ENCODE data around the gene CLPSL2.
A peak's percentile ranks its signal among the peaks of the same experiment; 100 is the strongest.
"Not testable (repeated sequence)": the region's sequence is repeated elsewhere in the genome, so short reads cannot be mapped to it uniquely, and the experiment has no call there.

Gene CLPSL2

GRCh38 chr6:35776364-35777215 lies at the start of gene CLPSL2:
CLPSL2 (plus strand) TSS chr6:35776598; CDS start chr6:35776619, 21 bp downstream.
- DNase-seq (ENCODE audit: low read depth in 2 of 2): no peak

- no peak for DNase-seq (ENCODE audit: low read depth in 2 of 2)
Observed at GRCh38 chr6:35727231-35727934, 49.0 kb upstream of the CLPSL2 start.

GRCh38 chr6:35727935-35728682 lies 48.3 kb upstream of the CLPSL2 start:
- DNase-seq (ENCODE audit: low read depth in 2 of 2): peak; percentile 79 to 87

- no peak for DNase-seq (ENCODE audit: low read depth in 2 of 2)
Observed at GRCh38 chr6:35728683-35729678, 47.4 kb upstream of the CLPSL2 start.

GRCh38 chr6:35729722-35730121 lies 46.7 kb upstream of the CLPSL2 start:
- DNase-seq (ENCODE audit: low read depth in 2 of 2): no peak

- DNase-seq (ENCODE audit: low read depth in 2 of 2): no peak
Observed at GRCh38 chr6:35730745-35731413, 45.5 kb upstream of the CLPSL2 start.

- peak; percentile 88 to 91 for DNase-seq (ENCODE audit: low read depth in 2 of 2)
Observed at GRCh38 chr6:35731414-35731735, 45.0 kb upstream of the CLPSL2 start.

- DNase-seq (ENCODE audit: low read depth in 2 of 2): peak; percentile 83 to 94
Observed at GRCh38 chr6:35731736-35732532, 44.5 kb upstream of the CLPSL2 start.

GRCh38 chr6:35733633-35734032 lies 42.8 kb upstream of the CLPSL2 start:
- no peak for DNase-seq (ENCODE audit: low read depth in 2 of 2)

- DNase-seq (ENCODE audit: low read depth in 2 of 2): not testable (repeated sequence)
Observed at GRCh38 chr6:35734319-35734718, 42.1 kb upstream of the CLPSL2 start.

GRCh38 chr6:35735452-35735851 lies 40.9 kb upstream of the CLPSL2 start:
- DNase-seq (ENCODE audit: low read depth in 2 of 2): no peak

- peak; percentile 70 to 77 for DNase-seq (ENCODE audit: low read depth in 2 of 2)
Observed at GRCh38 chr6:35736253-35736894, 40.0 kb upstream of the CLPSL2 start.

- DNase-seq (ENCODE audit: low read depth in 2 of 2): no peak
Observed at GRCh38 chr6:35736982-35737412, 39.4 kb upstream of the CLPSL2 start, which contains the start of gene ARMC12. ARMC12 (plus strand) TSS chr6:35737032; CDS start chr6:35737109, 77 bp downstream.

GRCh38 chr6:35737413-35738211 lies 38.8 kb upstream of the CLPSL2 start:
- no peak for DNase-seq (ENCODE audit: low read depth in 2 of 2)

GRCh38 chr6:35739645-35740524 lies 36.5 kb upstream of the CLPSL2 start:
- DNase-seq (ENCODE audit: low read depth in 2 of 2): no peak

- DNase-seq (ENCODE audit: low read depth in 2 of 2): no peak
Observed at GRCh38 chr6:35742842-35743241, 33.6 kb upstream of the CLPSL2 start.

- DNase-seq (ENCODE audit: low read depth in 2 of 2): no peak
Observed at GRCh38 chr6:35745509-35745908, 30.9 kb upstream of the CLPSL2 start.
